Ishikawa (cell line): ENCODE results near the gene C16orf90.

ENCODE experiments used
- CEBPB ChIP-seq: IDR thresholded peaks from 2 replicates; pipeline ENCODE4 v1.6.1; 2012
- CREB1 ChIP-seq: IDR thresholded peaks from 2 replicates; pipeline ENCODE4 v1.6.1; 2012; ENCODE audit warnings: low read depth
- EGR1 ChIP-seq: IDR thresholded peaks from 2 replicates; pipeline ENCODE4 v1.6.1; 2012
- EP300 ChIP-seq: IDR thresholded peaks from 2 replicates; pipeline ENCODE4 v1.6.1; 2012; ENCODE audit warnings: borderline replicate concordance
- FOXM1 ChIP-seq: IDR thresholded peaks from 2 replicates; pipeline ENCODE4 v1.6.1; 2012; ENCODE audit warnings: low read depth, borderline replicate concordance
- NFIC ChIP-seq: IDR thresholded peaks from 2 replicates; pipeline ENCODE4 v1.6.1; 2012
- RAD21 ChIP-seq: IDR thresholded peaks from 2 replicates; pipeline ENCODE4 v1.6.1; 2012; ENCODE audit warnings: low read depth
- TAF1 ChIP-seq: IDR thresholded peaks from 2 replicates; pipeline ENCODE4 v1.6.1; 2012; ENCODE audit warnings: low read depth, mild to moderate bottlenecking
- TCF12 ChIP-seq: IDR thresholded peaks from 2 replicates; pipeline ENCODE4 v1.6.1; 2012; ENCODE audit warnings: low read depth
- TEAD4 ChIP-seq: IDR thresholded peaks from 2 replicates; pipeline ENCODE4 v1.6.1; 2012
- YY1 ChIP-seq: IDR thresholded peaks from 2 replicates; pipeline ENCODE4 v1.6.1; 2012; ENCODE audit warnings: low read depth
- ZBTB7A ChIP-seq: IDR thresholded peaks from 2 replicates; pipeline ENCODE4 v1.6.1; 2012; ENCODE audit warnings: low read depth
- TF ChIP-seq, protein P1 (sequence below): IDR thresholded peaks from 2 replicates; pipeline ENCODE4 v1.6.1; 2012
- TF ChIP-seq, protein P2 (sequence below): IDR thresholded peaks from 2 replicates; pipeline ENCODE4 v1.6.1; 2012; ENCODE audit warnings: low read depth, mild to moderate bottlenecking
- TF ChIP-seq, protein P3 (sequence below): IDR thresholded peaks from 2 replicates; pipeline ENCODE4 v1.6.1; 2012

Gene C16orf90

DNA sequence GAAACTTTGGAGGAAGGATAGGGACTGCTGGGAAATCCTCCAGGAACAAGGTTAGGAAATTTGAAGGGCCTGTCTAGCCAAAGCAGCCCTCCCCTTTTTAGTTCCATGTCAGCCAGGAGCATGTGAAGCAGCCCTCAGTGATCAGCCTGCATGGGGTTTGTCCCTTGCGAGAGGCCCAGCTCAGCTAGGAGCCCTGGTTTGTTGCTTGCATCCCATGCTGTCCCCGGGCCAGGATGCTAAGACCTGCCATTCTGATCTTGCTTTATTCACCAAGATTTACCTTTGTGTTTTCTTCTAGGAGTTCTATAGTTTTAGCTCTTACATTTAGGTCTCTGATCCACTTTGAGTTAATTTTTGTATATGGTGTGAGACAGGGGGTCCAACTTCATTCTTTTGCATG lies 33.1 kb upstream of the C16orf90 start:
- TF ChIP-seq CREB1 (no peak), FOXM1 (no peak), CEBPB (no peak), ZBTB7A (no peak), YY1 (no peak), EP300 (no peak), NFIC (no peak), EGR1 (no peak), TAF1 (no peak), TEAD4 (no peak), RAD21 (no peak), TCF12 (no peak)
- TF ChIP-seq, protein P1, sequence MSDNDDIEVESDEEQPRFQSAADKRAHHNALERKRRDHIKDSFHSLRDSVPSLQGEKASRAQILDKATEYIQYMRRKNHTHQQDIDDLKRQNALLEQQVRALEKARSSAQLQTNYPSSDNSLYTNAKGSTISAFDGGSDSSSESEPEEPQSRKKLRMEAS: no peak
- TF ChIP-seq, protein P2, sequence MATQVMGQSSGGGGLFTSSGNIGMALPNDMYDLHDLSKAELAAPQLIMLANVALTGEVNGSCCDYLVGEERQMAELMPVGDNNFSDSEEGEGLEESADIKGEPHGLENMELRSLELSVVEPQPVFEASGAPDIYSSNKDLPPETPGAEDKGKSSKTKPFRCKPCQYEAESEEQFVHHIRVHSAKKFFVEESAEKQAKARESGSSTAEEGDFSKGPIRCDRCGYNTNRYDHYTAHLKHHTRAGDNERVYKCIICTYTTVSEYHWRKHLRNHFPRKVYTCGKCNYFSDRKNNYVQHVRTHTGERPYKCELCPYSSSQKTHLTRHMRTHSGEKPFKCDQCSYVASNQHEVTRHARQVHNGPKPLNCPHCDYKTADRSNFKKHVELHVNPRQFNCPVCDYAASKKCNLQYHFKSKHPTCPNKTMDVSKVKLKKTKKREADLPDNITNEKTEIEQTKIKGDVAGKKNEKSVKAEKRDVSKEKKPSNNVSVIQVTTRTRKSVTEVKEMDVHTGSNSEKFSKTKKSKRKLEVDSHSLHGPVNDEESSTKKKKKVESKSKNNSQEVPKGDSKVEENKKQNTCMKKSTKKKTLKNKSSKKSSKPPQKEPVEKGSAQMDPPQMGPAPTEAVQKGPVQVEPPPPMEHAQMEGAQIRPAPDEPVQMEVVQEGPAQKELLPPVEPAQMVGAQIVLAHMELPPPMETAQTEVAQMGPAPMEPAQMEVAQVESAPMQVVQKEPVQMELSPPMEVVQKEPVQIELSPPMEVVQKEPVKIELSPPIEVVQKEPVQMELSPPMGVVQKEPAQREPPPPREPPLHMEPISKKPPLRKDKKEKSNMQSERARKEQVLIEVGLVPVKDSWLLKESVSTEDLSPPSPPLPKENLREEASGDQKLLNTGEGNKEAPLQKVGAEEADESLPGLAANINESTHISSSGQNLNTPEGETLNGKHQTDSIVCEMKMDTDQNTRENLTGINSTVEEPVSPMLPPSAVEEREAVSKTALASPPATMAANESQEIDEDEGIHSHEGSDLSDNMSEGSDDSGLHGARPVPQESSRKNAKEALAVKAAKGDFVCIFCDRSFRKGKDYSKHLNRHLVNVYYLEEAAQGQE: no peak

DNA sequence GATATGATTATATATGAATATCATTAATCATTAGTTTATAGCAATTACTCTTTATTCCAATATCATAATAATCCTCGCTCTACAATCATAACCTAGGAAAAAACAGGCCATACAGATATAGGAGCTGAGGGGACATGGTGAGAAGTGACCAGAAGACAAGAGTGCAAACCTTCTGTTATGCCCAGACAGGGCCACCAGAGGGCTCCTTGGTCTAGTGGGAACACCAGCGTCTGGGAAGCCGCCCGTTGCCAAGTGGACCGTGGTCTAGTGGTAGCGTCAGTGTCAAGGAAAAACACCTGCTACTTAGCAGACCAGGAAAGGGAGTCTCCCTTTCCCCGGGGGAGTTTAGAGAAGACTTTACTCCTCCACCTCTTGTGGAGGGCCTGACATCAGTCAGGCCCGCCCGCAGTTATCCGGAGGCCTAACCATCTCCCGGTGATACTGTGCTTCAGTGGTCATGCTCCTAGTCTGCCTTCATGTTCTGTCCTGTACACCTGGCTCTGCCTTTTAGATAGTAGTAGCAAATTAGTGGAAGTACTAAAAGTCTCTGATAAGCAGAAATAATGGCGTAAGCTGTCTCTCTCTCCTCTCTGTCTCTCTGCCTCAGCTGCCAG lies 32.0 kb upstream of the C16orf90 start:
- peak; percentile 73 for TF ChIP-seq RAD21

DNA sequence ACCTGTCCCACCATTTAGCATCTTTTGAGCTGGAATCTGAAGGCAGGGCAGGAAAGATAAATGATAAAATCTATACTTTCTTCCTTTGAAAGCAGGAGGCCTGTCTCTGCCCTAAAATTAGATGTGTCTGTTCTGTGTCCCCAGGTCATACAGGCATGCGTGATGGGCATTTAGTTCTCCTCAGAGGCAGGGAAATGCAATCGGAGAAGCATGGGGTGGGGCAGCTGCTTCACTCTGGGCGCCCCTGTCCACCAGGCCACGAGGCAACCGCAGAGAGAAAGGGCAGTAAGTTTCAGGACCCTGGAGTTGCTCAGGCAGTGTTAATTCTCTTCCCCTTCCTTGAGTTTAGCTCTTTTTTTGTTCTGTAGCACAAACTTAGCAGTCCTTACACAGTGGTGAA lies 30.7 kb upstream of the C16orf90 start:
- no peak for TF ChIP-seq EP300
- TF ChIP-seq TEAD4: no peak
- TF ChIP-seq NFIC: no peak
- no peak for TF ChIP-seq ZBTB7A
- no peak for TF ChIP-seq CEBPB
- no peak for TF ChIP-seq EGR1
- TF ChIP-seq YY1: no peak
- TF ChIP-seq RAD21: no peak
- no peak for TF ChIP-seq FOXM1
- TF ChIP-seq TCF12: no peak
- no peak for TF ChIP-seq TAF1
- TF ChIP-seq, protein P3, sequence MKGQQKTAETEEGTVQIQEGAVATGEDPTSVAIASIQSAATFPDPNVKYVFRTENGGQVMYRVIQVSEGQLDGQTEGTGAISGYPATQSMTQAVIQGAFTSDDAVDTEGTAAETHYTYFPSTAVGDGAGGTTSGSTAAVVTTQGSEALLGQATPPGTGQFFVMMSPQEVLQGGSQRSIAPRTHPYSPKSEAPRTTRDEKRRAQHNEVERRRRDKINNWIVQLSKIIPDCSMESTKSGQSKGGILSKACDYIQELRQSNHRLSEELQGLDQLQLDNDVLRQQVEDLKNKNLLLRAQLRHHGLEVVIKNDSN: no peak
- TF ChIP-seq, protein P2: no peak
- TF ChIP-seq CREB1: no peak

DNA sequence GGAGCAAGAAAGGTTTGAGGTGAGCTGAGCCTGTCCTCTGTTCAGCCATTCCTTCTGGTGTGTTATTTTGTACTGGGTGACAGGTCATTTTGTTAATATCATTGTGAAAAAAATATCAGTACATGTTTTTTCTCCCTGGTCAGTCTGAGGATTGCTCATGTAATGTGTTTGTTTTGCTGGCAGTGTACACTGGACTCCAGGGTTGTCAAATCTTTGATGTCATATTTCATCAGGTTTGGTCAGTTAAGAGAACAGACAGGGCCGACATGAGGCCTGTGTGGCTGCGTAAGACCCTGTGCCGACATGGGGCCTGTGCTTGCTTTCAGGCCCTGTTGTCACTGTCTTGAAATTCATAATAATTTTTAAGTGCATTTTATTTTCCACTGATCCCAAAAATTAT lies 28.0 kb upstream of the C16orf90 start:
- TF ChIP-seq, protein P2: no peak

DNA sequence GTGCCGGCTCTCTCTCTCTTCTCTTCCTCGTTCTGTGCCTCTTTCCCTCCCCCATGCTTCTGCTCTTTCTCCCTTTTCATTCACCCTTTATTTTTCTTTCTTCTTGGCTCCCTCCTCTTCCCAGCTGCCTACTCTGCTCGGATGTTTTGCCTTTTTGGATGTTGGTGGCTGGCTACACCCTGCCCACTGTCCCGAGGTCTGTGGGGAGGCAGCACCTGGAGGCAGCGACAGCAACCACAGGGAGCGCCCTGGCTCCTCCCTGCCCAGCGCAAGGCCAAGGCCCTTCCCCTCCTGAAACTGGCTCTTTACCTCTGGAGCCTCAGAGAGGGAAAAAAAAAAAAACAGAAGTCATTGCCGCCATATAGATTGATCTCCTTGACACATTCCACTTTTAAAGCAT lies 25.6 kb upstream of the C16orf90 start:
- TF ChIP-seq, protein P2: no peak
- TF ChIP-seq CEBPB: no peak
- TF ChIP-seq NFIC: no peak
- TF ChIP-seq YY1: no peak
- no peak for TF ChIP-seq EGR1
- no peak for TF ChIP-seq TCF12
- TF ChIP-seq, protein P1: no peak
- TF ChIP-seq ZBTB7A: no peak
- no peak for TF ChIP-seq EP300
